H1 (cell line): ENCODE measurements around the gene MARCHF2. TPM values are rescaled to one million over a fixed set of nuclear protein-coding genes. Genes with fewer than 3 reads are reported as not detected.

ENCODE experiments used
- CHD7 ChIP-seq: fragments of 300-600 bp; sonication (generic); IDR thresholded peaks from 2 replicates; pipeline ENCODE4 v1.7.1; 2012; ENCODE audit warnings: low read length, moderate library complexity, mild to moderate bottlenecking, inconsistent platforms; ENCODE audit not compliant: insufficient replicate concordance
- KDM4A ChIP-seq: IDR thresholded peaks from one replicate; pipeline ENCODE4 v1.7.1; 2012; ENCODE audit warnings: low read depth, mild to moderate bottlenecking, moderate library complexity, low read length, inconsistent platforms; ENCODE audit not compliant: severe bottlenecking
- polyA plus RNA-seq, 7 experiments: library from polyadenylated mRNA; depleted of rRNA in 3 of 7; stranded (reverse) in 5 of 7; unstranded in 2 of 7; fragments of >200 nt in 5 of 7; fragments of 200-250 nt in 2 of 7; gene quantifications; 1 replicate in 5 of 7; 2 replicates in 1 of 7; 4 replicates in 1 of 7; pipeline versions ENCODE4 v1.2.1 to v1.2.3, GENCODE V29; 2011 to 2013; ENCODE audit warnings: missing spikeins in 2 of 7, mixed read lengths in 2 of 7
- total RNA-seq: library from RNA; stranded (reverse); fragmentation: NEBNext Ultra II Directional; extraction: Animal tissue kit (Norgen Biotek cat#: 25700); gene quantifications from 2 replicates; pipeline ENCODE4 v1.2.1, GENCODE V29; 2021

MARCHF2 gene
- total and polyA plus RNA-seq, 2 of the 8 experiments (the other 6 are each of a cell fraction or from before 2014, with no cell fraction given): 18.5 to 46.2 TPM

GRCh38 chr19:8413629-8413995 lies 507 bp downstream of the MARCHF2 start (continued):
- TF ChIP-seq CHD7 (no peak), KDM4A (peak; percentile 46)
